HepG2 (cell line): ENCODE results near the gene BABAM2. TPM values are rescaled to one million over a fixed set of nuclear protein-coding genes. Genes with fewer than 3 reads are reported as not detected.
"Not testable (repeated sequence)": the region's sequence is repeated elsewhere in the genome, so short reads cannot be mapped to it uniquely, and the experiment has no call there.

ENCODE experiments used
- ATAC-seq: fragments of 200-7000 bp; cut with Tn5 transposase; 3 replicates; pipeline ENCODE4 v1.9.1; 2020; ENCODE audit warnings: mild to moderate bottlenecking, moderate library complexity
- BruUV-seq: library from RNA; stranded (reverse); fragments of 400-500 nt; replicated peaks from 2 replicates; lab custom pipeline; 2021; lab: Mats Ljungman, UMichigan
- CTCF ChIA-PET: fragments of 300-600 bp; formaldehyde crosslinking; extraction: SDS; loops from one replicate; lab custom pipeline; 2021; ENCODE audit warnings: low total read pairs, inconsistent platforms, low intra/inter-chr PET ratio; lab: Yijun Ruan, JAX
- POLR2A ChIA-PET: fragments of 350-600 bp; sonication (Branson Sonifier 250); formaldehyde crosslinking; loops from one replicate; lab custom pipeline; 2020; ENCODE audit warnings: antibody characterized with exemption, inconsistent platforms; lab: Yijun Ruan, JAX
- DNase-seq: peaks from one replicate; pipeline ENCODE4 v3.0.0-alpha.2; 2015; ENCODE audit warnings: low spot score
- FAIRE-seq: peaks from 3 replicates; lab custom pipeline; 2011; peaks lifted over from hg19 to GRCh38; lab: Jason Lieb, UNC
- H2AFZ ChIP-seq: one replicate; pipeline ENCODE4 v1.6.1; 2011; ENCODE audit warnings: low read length, inconsistent platforms
- H3K27ac ChIP-seq: fragments of 300-600 bp; 3 replicates; pipeline ENCODE4 v1.8.0; 2011; ENCODE audit warnings: mixed run types, mild to moderate bottlenecking, mixed read lengths, low read length, inconsistent platforms; ENCODE audit not compliant: insufficient read depth; ENCODE audit errors: extremely low read length
- H3K27me3 ChIP-seq, 2 experiments: fragments of 200-600 bp in 1 of 2; 2 replicates in 1 of 2; 3 replicates in 1 of 2; pipeline versions ENCODE4 v1.6.0 to v1.8.0; 2011; ENCODE audit warnings: low read length in 2 of 2, mild to moderate bottlenecking in 2 of 2, moderate library complexity in 2 of 2, inconsistent platforms in 1 of 2; ENCODE audit not compliant: insufficient read depth in 2 of 2, control insufficient read depth in 1 of 2
- H3K36me3 ChIP-seq, 2 experiments: fragments of 200-600 bp in 1 of 2; replicated peaks in 1 of 2; 2 replicates in 1 of 2; 3 replicates in 1 of 2; pipeline versions ENCODE4 v1.5.1 to v1.8.0; 2011; ENCODE audit warnings: low read length in 2 of 2, inconsistent platforms in 1 of 2; ENCODE audit not compliant: insufficient read depth in 2 of 2, control insufficient read depth in 1 of 2
- H3K4me1 ChIP-seq: 2 replicates; pipeline ENCODE4 v1.5.1; 2012; ENCODE audit warnings: low read length, inconsistent platforms; ENCODE audit not compliant: insufficient read depth
- H3K4me2 ChIP-seq: 2 replicates; pipeline ENCODE4 v1.6.0; 2011; ENCODE audit warnings: low read depth, low read length, inconsistent platforms
- H3K4me3 ChIP-seq, 3 experiments: fragments of 200-600 bp in 1 of 3; sonication (generic), shearing (Covaris generic) in 1 of 3; replicated peaks in 1 of 3; 2 replicates each; pipeline ENCODE4 v1.5.1; 2011 to 2016; ENCODE audit warnings: low read length in 3 of 3, inconsistent platforms in 2 of 3, low read depth in 2 of 3, mild to moderate bottlenecking in 2 of 3, control low read depth in 1 of 3, mixed read lengths in 1 of 3; ENCODE audit not compliant: insufficient read depth in 1 of 3
- H3K79me2 ChIP-seq: one replicate; pipeline ENCODE4 v1.6.1; 2011; ENCODE audit warnings: low read length, inconsistent platforms; ENCODE audit not compliant: insufficient read depth
- H3K9ac ChIP-seq: 2 replicates; pipeline ENCODE4 v1.6.0; 2011; ENCODE audit warnings: mild to moderate bottlenecking, low read depth, low read length, inconsistent platforms; ENCODE audit not compliant: insufficient read depth
- H3K9me3 ChIP-seq: 2 replicates; pipeline ENCODE4 v1.5.1; 2012; ENCODE audit warnings: mild to moderate bottlenecking, low read length
- H4K20me1 ChIP-seq: 2 replicates; pipeline ENCODE4 v1.6.0; 2011; ENCODE audit warnings: inconsistent platforms, mild to moderate bottlenecking, low read length, moderate library complexity; ENCODE audit not compliant: insufficient read depth
- GABPB1 ChIP-seq: IDR thresholded peaks from 2 replicates; pipeline ENCODE4 v1.6.1; 2016; ENCODE audit warnings: mild to moderate bottlenecking, missing genetic modification reagents, moderate library complexity, missing compliant biosample characterization
- HES4 ChIP-seq: sonication (generic); formaldehyde crosslinking; IDR thresholded peaks from 2 replicates; pipeline ENCODE4 v1.9.0; 2021; ENCODE audit warnings: mild to moderate bottlenecking, missing genetic modification reagents, borderline replicate concordance
- HNRNPK ChIP-seq: fragments of 200-400 bp; formaldehyde crosslinking; IDR thresholded peaks from 2 replicates; pipeline ENCODE4 v1.6.1; 2018; ENCODE audit warnings: low read length, low read depth, moderate library complexity, mild to moderate bottlenecking; ENCODE audit not compliant: poor library complexity, severe bottlenecking
- IRF2 ChIP-seq: IDR thresholded peaks from 2 replicates; pipeline ENCODE4 v1.6.1; 2018; ENCODE audit warnings: missing genetic modification reagents, missing compliant biosample characterization
- LCORL ChIP-seq, 2 experiments: fragments of 450-650 bp in 1 of 2; sonication (generic) in 1 of 2; formaldehyde crosslinking in 1 of 2; IDR thresholded peaks; 2 replicates each; pipeline versions ENCODE4 v1.5.0 to v1.6.1; 2017 to 2020; ENCODE audit warnings: antibody characterized with exemption in 1 of 2, missing genetic modification reagents in 1 of 2
- STAT6 ChIP-seq: sonication (generic); formaldehyde crosslinking; IDR thresholded peaks from 2 replicates; pipeline ENCODE4 v1.4.0; 2020; ENCODE audit warnings: missing genetic modification reagents, mild to moderate bottlenecking, borderline replicate concordance
- TARDBP ChIP-seq: sonication (generic); formaldehyde crosslinking; IDR thresholded peaks from 2 replicates; pipeline ENCODE4 v1.8.0; 2022; ENCODE audit warnings: mild to moderate bottlenecking, missing genetic modification reagents
- THAP11 ChIP-seq: IDR thresholded peaks from 2 replicates; pipeline ENCODE4 v1.6.1; 2016; ENCODE audit warnings: missing biosample characterization, missing genetic modification reagents
- WGBS: methylation state at CpG from one replicate; pipeline ENCODE4 v1.1.6; 2017; ENCODE audit warnings: low lambda C conversion rate; 5-methylcytosine and 5-hydroxymethylcytosine counted together
- in situ Hi-C: cut with HindIII; loops from 2 replicates; pipeline ENCODE4 v1.10.0; 2017; ENCODE audit warnings: low pct_unique_long_range_greater_than_20kb; ENCODE audit not compliant: extremely low pct_ligation_motif_present
- intact Hi-C: fragments of 100-400 bp; cut with micrococcal nuclease; formaldehyde crosslinking; loops from one replicate; pipeline ENCODE4 v1.10.0; 2022; ENCODE audit not compliant: unreplicated experiment
- polyA plus RNA-seq, 8 experiments: library from polyadenylated mRNA; depleted of rRNA in 3 of 8; stranded (reverse) in 7 of 8; unstranded in 1 of 8; fragments of >200 nt; fragmentation: Illumina TruSeq in 4 of 8; extraction: Trizol in 4 of 8; gene quantifications; 2 replicates each; pipeline versions ENCODE4 v1.2.1 to v1.2.3, GENCODE V29; 2011 to 2016; ENCODE audit warnings: low read depth in 4 of 8, missing spikeins in 1 of 8, mixed read lengths in 1 of 8; ENCODE audit not compliant: insufficient read depth in 1 of 8
- total RNA-seq, 5 experiments: library from RNA; depleted of rRNA; stranded (reverse); fragments of >200 nt; fragmentation: Illumina TruSeq; extraction: Trizol; gene quantifications; 2 replicates each; pipeline ENCODE4 v1.2.3, GENCODE V29; 2016; ENCODE audit warnings: low read depth in 1 of 5

BABAM2 gene
- total and polyA plus RNA-seq, 2 of the 13 experiments (the other 11 are each of a cell fraction or from before 2014, with no cell fraction given) = 24.9 to 28.0 TPM

GRCh38 chr2:28018474-28018873 lies 127.9 kb downstream of the BABAM2 start:
- ATAC-seq, H2AFZ ChIP-seq, FAIRE-seq, BruUV-seq, H3K4me2 ChIP-seq, in situ Hi-C loops, H3K27me3 ChIP-seq, H3K9ac ChIP-seq, H4K20me1 ChIP-seq, DNase-seq, POLR2A ChIA-PET, H3K36me3 ChIP-seq, H3K79me2 ChIP-seq, CTCF ChIA-PET, H3K9me3 ChIP-seq, H3K27ac ChIP-seq, H3K4me3 ChIP-seq, intact Hi-C loops: not testable (repeated sequence)
- 94% methylated on average over 2 of the region's 2 CpGs for WGBS
- H3K4me1 ChIP-seq = 0 out of 2 replicates have a peak, but pooled peaks cover 11% of the 10 kb centered on the region

GRCh38 chr2:28019521-28019920 lies 129.0 kb downstream of the BABAM2 start:
- H3K9me3 ChIP-seq, H3K27ac ChIP-seq, BruUV-seq, H4K20me1 ChIP-seq, ATAC-seq, DNase-seq, FAIRE-seq, H3K4me1 ChIP-seq, H3K36me3 ChIP-seq, H3K27me3 ChIP-seq, POLR2A ChIA-PET, H2AFZ ChIP-seq, intact Hi-C loops, CTCF ChIA-PET, in situ Hi-C loops, H3K4me3 ChIP-seq, H3K9ac ChIP-seq, H3K4me2 ChIP-seq, H3K79me2 ChIP-seq: not testable (repeated sequence)
- WGBS = 89% methylated on average over 2 of the region's 2 CpGs

- Histone ChIP-seq H3K79me2 (no peaks in the 10 kb centered on the region), H3K9ac (no peak overlapping the region), H3K4me2 (no peak overlapping the region), H2AFZ (no peak overlapping the region), H3K9me3 (no peaks in the 10 kb centered on the region), H3K27me3 (no peaks in the 10 kb centered on the region), H3K4me3 (no peak overlapping the region), H3K27ac (no peak overlapping the region), H3K36me3 (0 out of 5 replicates have a peak, but pooled peaks cover 2 to 3% of the 10 kb centered on the region in 2 experiments), H3K4me1 (no peaks in the 10 kb centered on the region), H4K20me1 (no peaks in the 10 kb centered on the region)
- in situ Hi-C loops = no loop called here
- CTCF ChIA-PET = no interaction called here
- ATAC-seq (no peak), FAIRE-seq (peak; percentile 39), DNase-seq (no peak)
- intact Hi-C loops = no loop called here
- BruUV-seq = no TSS peak
- WGBS = 98% methylated on average over 9 of the region's 9 CpGs
- POLR2A ChIA-PET = no interaction called here
- no peak for TF ChIP-seq LCORL (IDR thresholded peaks at IDR 0.05)
- no peak for TF ChIP-seq LCORL (CRISPR knock-in tag; IDR thresholded peaks at IDR 0.05)
- TF ChIP-seq GABPB1 (CRISPR knock-in tag) = no peak
- no peak for TF ChIP-seq THAP11 (CRISPR knock-in tag)
- TF ChIP-seq TARDBP = no peak
- no peak for TF ChIP-seq HES4
- TF ChIP-seq STAT6 = no peak
- TF ChIP-seq HNRNPK = no peak
- no peak for TF ChIP-seq IRF2 (CRISPR knock-in tag)
Measured at GRCh38 chr2:28021898-28022297, 131.4 kb downstream of the BABAM2 start.
